HepG2 (cell line): ENCODE measurements around the gene ZCCHC7. TPM values are rescaled to one million over a fixed set of nuclear protein-coding genes. Genes with fewer than 3 reads are reported as not detected.

ENCODE experiments used
- ATF3 ChIP-seq: sonication (generic); formaldehyde crosslinking; IDR thresholded peaks from 2 replicates; pipeline ENCODE4 v1.4.0; 2020; ENCODE audit warnings: missing genetic modification reagents
- CENPX ChIP-seq: sonication (generic); formaldehyde crosslinking; IDR thresholded peaks from 2 replicates; pipeline ENCODE4 v1.9.0; 2021; ENCODE audit warnings: mild to moderate bottlenecking, missing genetic modification reagents, moderate library complexity
- E2F5 ChIP-seq: sonication (generic); formaldehyde crosslinking; conservative IDR thresholded peaks from 2 replicates; pipeline ENCODE4 v1.4.0; 2020; ENCODE audit warnings: missing genetic modification reagents
- ETV6 ChIP-seq: sonication (generic); formaldehyde crosslinking; conservative IDR thresholded peaks from 2 replicates; pipeline ENCODE4 v1.4.0; 2020; ENCODE audit warnings: missing genetic modification reagents
- FIP1L1 ChIP-seq: fragments of 200-400 bp; formaldehyde crosslinking; IDR thresholded peaks from 2 replicates; pipeline ENCODE4 v1.6.1; 2018; ENCODE audit warnings: low read depth, mild to moderate bottlenecking, low read length, moderate library complexity, borderline replicate concordance; ENCODE audit not compliant: insufficient read depth
- FOXA3 ChIP-seq: IDR thresholded peaks from 2 replicates; pipeline ENCODE4 v1.6.1; 2016; ENCODE audit warnings: missing genetic modification reagents, missing compliant biosample characterization
- HOXA7 ChIP-seq: sonication (generic); formaldehyde crosslinking; IDR thresholded peaks from 2 replicates; pipeline ENCODE4 v1.8.1; 2022; ENCODE audit warnings: mild to moderate bottlenecking, missing genetic modification reagents, moderate library complexity
- JARID2 ChIP-seq: sonication (generic); formaldehyde crosslinking; IDR thresholded peaks from 2 replicates; pipeline ENCODE4 v1.8.1; 2023; ENCODE audit warnings: missing genetic modification reagents, inconsistent platforms; ENCODE audit not compliant: insufficient replicate concordance
- LBX2 ChIP-seq: sonication (generic); formaldehyde crosslinking; IDR thresholded peaks from 2 replicates; pipeline ENCODE4 v1.5.0; 2020; ENCODE audit warnings: missing genetic modification reagents, mild to moderate bottlenecking, borderline replicate concordance
- MEF2D ChIP-seq: sonication (generic); formaldehyde crosslinking; IDR thresholded peaks from 2 replicates; pipeline ENCODE4 v1.5.1; 2020; ENCODE audit warnings: mild to moderate bottlenecking, missing genetic modification reagents
- MXD3 ChIP-seq: IDR thresholded peaks from 2 replicates; pipeline ENCODE4 v1.6.1; 2016; ENCODE audit warnings: mild to moderate bottlenecking, missing biosample characterization, missing genetic modification reagents
- NFAT5 ChIP-seq: sonication (generic); formaldehyde crosslinking; IDR thresholded peaks from 2 replicates; pipeline ENCODE4 v1.4.0; 2020; ENCODE audit warnings: missing genetic modification reagents
- PHF21A ChIP-seq: sonication (generic); formaldehyde crosslinking; IDR thresholded peaks from 2 replicates; pipeline ENCODE4 v1.5.0; 2020; ENCODE audit warnings: mild to moderate bottlenecking, missing genetic modification reagents
- RORA ChIP-seq: sonication (generic); formaldehyde crosslinking; IDR thresholded peaks from 2 replicates; pipeline ENCODE4 v1.5.0; 2020; ENCODE audit warnings: mild to moderate bottlenecking, missing genetic modification reagents, moderate library complexity
- ZFP36L1 ChIP-seq: sonication (generic); formaldehyde crosslinking; IDR thresholded peaks from 2 replicates; pipeline ENCODE4 v1.8.0; 2022; ENCODE audit warnings: mild to moderate bottlenecking, missing genetic modification reagents, moderate library complexity
- ZGPAT ChIP-seq: IDR thresholded peaks from 2 replicates; pipeline ENCODE4 v1.6.1; 2016; ENCODE audit warnings: mild to moderate bottlenecking
- ZNF333 ChIP-seq: sonication (generic); formaldehyde crosslinking; IDR thresholded peaks from 2 replicates; pipeline ENCODE4 v1.4.0; 2020; ENCODE audit warnings: mild to moderate bottlenecking, missing genetic modification reagents, borderline replicate concordance
- ZNF350 ChIP-seq: sonication (generic); formaldehyde crosslinking; IDR thresholded peaks from 2 replicates; pipeline ENCODE4 v1.4.0; 2020; ENCODE audit warnings: mild to moderate bottlenecking, low read depth, missing genetic modification reagents, borderline replicate concordance
- ZNF44 ChIP-seq: sonication (generic); formaldehyde crosslinking; IDR thresholded peaks from 2 replicates; pipeline ENCODE4 v1.5.1; 2020; ENCODE audit warnings: mild to moderate bottlenecking, missing genetic modification reagents
- ZNF777 ChIP-seq: sonication (generic); formaldehyde crosslinking; IDR thresholded peaks from 2 replicates; pipeline ENCODE4 v1.4.0; 2020; ENCODE audit warnings: missing genetic modification reagents
- polyA plus RNA-seq, 8 experiments: library from polyadenylated mRNA; depleted of rRNA in 3 of 8; stranded (reverse) in 7 of 8; unstranded in 1 of 8; fragments of >200 nt; fragmentation: Illumina TruSeq in 4 of 8; extraction: Trizol in 4 of 8; gene quantifications; 2 replicates each; pipeline versions ENCODE4 v1.2.1 to v1.2.3, GENCODE V29; 2011 to 2016; ENCODE audit warnings: low read depth in 4 of 8, missing spikeins in 1 of 8, mixed read lengths in 1 of 8; ENCODE audit not compliant: insufficient read depth in 1 of 8
- total RNA-seq, 5 experiments: library from RNA; depleted of rRNA; stranded (reverse); fragments of >200 nt; fragmentation: Illumina TruSeq; extraction: Trizol; gene quantifications; 2 replicates each; pipeline ENCODE4 v1.2.3, GENCODE V29; 2016; ENCODE audit warnings: low read depth in 1 of 5

ZCCHC7 gene
- total and polyA plus RNA-seq, 2 of the 13 experiments (the other 11 are each of a cell fraction or from before 2014, with no cell fraction given): 13.6 to 19.3 TPM

GRCh38 chr9:37079370-37080164, 40.8 kb upstream of the ZCCHC7 start (continued):
- peak; percentile 67; the same call in 1 of the 2 replicates for TF ChIP-seq PHF21A (CRISPR knock-in tag)
- TF ChIP-seq ZGPAT (CRISPR knock-in tag): peak; percentile 99
- TF ChIP-seq FIP1L1: no peak
- peak; percentile 73; the same call in 1 of the 2 replicates for TF ChIP-seq ZNF350 (CRISPR knock-in tag)
- TF ChIP-seq HOXA7 (CRISPR knock-in tag): peak; percentile 97
- TF ChIP-seq ZFP36L1 (CRISPR knock-in tag): peak; percentile 99
- TF ChIP-seq MXD3 (CRISPR knock-in tag): peak; percentile 100
- TF ChIP-seq RORA (CRISPR knock-in tag): no peak
- peak; percentile 99 for TF ChIP-seq ZNF44 (CRISPR knock-in tag)
- peak; percentile 97 for TF ChIP-seq ETV6 (CRISPR knock-in tag)
- TF ChIP-seq LBX2: peak; percentile 99
- peak; percentile 98 for TF ChIP-seq ZNF333 (CRISPR knock-in tag)
- TF ChIP-seq FOXA3 (CRISPR knock-in tag): peak; percentile 70
- TF ChIP-seq JARID2 (CRISPR knock-in tag): peak; percentile 97
- TF ChIP-seq E2F5 (CRISPR knock-in tag): peak; percentile 83; the same call in 1 of the 2 replicates
- TF ChIP-seq CENPX (CRISPR knock-in tag): 0 out of 2 replicates have a peak, but pooled peaks have one; percentile 78
- TF ChIP-seq NFAT5 (CRISPR knock-in tag): peak; percentile 99
- TF ChIP-seq MEF2D: peak; percentile 95
- peak; percentile 73 for TF ChIP-seq ATF3 (CRISPR knock-in tag)
- TF ChIP-seq ZNF777 (CRISPR knock-in tag): peak; percentile 88
